H1 (cell line): ENCODE measurements around the gene ZFYVE21. TPM values are rescaled to one million over a fixed set of nuclear protein-coding genes. Genes with fewer than 3 reads are reported as not detected.

ENCODE experiments used
- CTCF ChIA-PET: fragments of 300-600 bp; sonication (Branson Sonifier 250); formaldehyde crosslinking; loops from one replicate; lab custom pipeline; 2021; ENCODE audit not compliant: partially characterized antibody; lab: Charles Lee
- POLR2A ChIA-PET: fragments of 300-600 bp; sonication (Branson Sonifier 250); formaldehyde crosslinking; loops from one replicate; lab custom pipeline; 2021; ENCODE audit warnings: inconsistent platforms; ENCODE audit not compliant: partially characterized antibody; lab: Charles Lee
- DNase-seq, 2 experiments: peaks; one replicate each; pipeline versions ENCODE4 v3.0.0 to v3.0.0-alpha.2; 2010 to 2022; ENCODE audit warnings: low spot score in 2 of 2, low read depth in 1 of 2, mixed read lengths in 1 of 2
- FAIRE-seq: peaks from 2 replicates; lab custom pipeline; 2011; peaks lifted over from hg19 to GRCh38; lab: Jason Lieb, UNC
- H2AFZ ChIP-seq: 2 replicates; pipeline ENCODE4 v1.8.1; 2012; ENCODE audit warnings: low read length, inconsistent platforms
- H2AK5ac ChIP-seq: 2 replicates; pipeline ENCODE4 v1.6.1; 2013; ENCODE audit warnings: low read depth, low read length
- H2BK120ac ChIP-seq: replicated peaks from 2 replicates; pipeline ENCODE3; 2013; ENCODE audit warnings: low read depth, low read length, inconsistent platforms
- H2BK12ac ChIP-seq: 2 replicates; pipeline ENCODE4 v1.6.1; 2013; ENCODE audit warnings: low read depth, low read length
- H2BK15ac ChIP-seq: 2 replicates; pipeline ENCODE4 v1.6.1; 2013; ENCODE audit warnings: low read length
- H2BK20ac ChIP-seq: 2 replicates; pipeline ENCODE4 v1.6.1; 2013; ENCODE audit warnings: low read length
- H2BK5ac ChIP-seq: 2 replicates; pipeline ENCODE4 v1.6.1; 2013; ENCODE audit warnings: low read depth, low read length
- H3K14ac ChIP-seq: 2 replicates; pipeline ENCODE4 v1.6.1; 2013; ENCODE audit warnings: inconsistent platforms; ENCODE audit not compliant: insufficient read length
- H3K18ac ChIP-seq: 2 replicates; pipeline ENCODE4 v1.6.1; 2013; ENCODE audit warnings: low read length; ENCODE audit errors: extremely low read depth
- H3K23ac ChIP-seq: 2 replicates; pipeline ENCODE4 v1.6.1; 2013; ENCODE audit warnings: inconsistent platforms; ENCODE audit not compliant: insufficient read length
- H3K23me2 ChIP-seq: 2 replicates; pipeline ENCODE4 v1.6.1; 2013; ENCODE audit warnings: low read depth, low read length
- H3K27ac ChIP-seq: 2 replicates; pipeline ENCODE4 v1.6.1; 2011; ENCODE audit warnings: low read depth, low read length, inconsistent platforms
- H3K27me3 ChIP-seq, 4 experiments: replicated peaks in 1 of 4; 1 replicate in 1 of 4; 2 replicates in 3 of 4; pipeline versions ENCODE4 v1.6.1 to v1.8.1; 2011 to 2013; ENCODE audit warnings: low read length in 3 of 4, mild to moderate bottlenecking in 3 of 4, inconsistent platforms in 2 of 4, mixed read lengths in 2 of 4, moderate library complexity in 1 of 4; ENCODE audit not compliant: control insufficient read depth in 3 of 4, insufficient read depth in 3 of 4; ENCODE audit errors: extremely low read depth in 1 of 4
- H3K36me3 ChIP-seq, 4 experiments: 2 replicates each; pipeline versions ENCODE4 v1.6.1 to v1.8.1; 2011 to 2013; ENCODE audit warnings: mild to moderate bottlenecking in 4 of 4, low read length in 3 of 4, moderate library complexity in 2 of 4, control low read depth in 1 of 4, inconsistent platforms in 1 of 4; ENCODE audit not compliant: insufficient read depth in 4 of 4, control insufficient read depth in 2 of 4
- H3K4ac ChIP-seq: replicated peaks from 2 replicates; pipeline ENCODE3; 2013; ENCODE audit warnings: low read length, low read depth, mixed read lengths, inconsistent platforms; ENCODE audit not compliant: insufficient read length
- H3K4me1 ChIP-seq, 4 experiments: replicated peaks in 1 of 4; 1 replicate in 1 of 4; 2 replicates in 3 of 4; pipeline versions ENCODE4 v1.6.1 to v1.8.1; 2011 to 2013; ENCODE audit warnings: low read length in 3 of 4, inconsistent platforms in 2 of 4, mixed read lengths in 1 of 4; ENCODE audit not compliant: insufficient read depth in 4 of 4, control insufficient read depth in 3 of 4
- H3K4me2 ChIP-seq, 2 experiments: 2 replicates each; pipeline versions ENCODE4 v1.6.1 to v1.8.1; 2011 to 2013; ENCODE audit warnings: low read depth in 2 of 2, low read length in 2 of 2, control low read depth in 1 of 2, inconsistent platforms in 1 of 2, mild to moderate bottlenecking in 1 of 2; ENCODE audit not compliant: insufficient read depth in 1 of 2
- H3K4me3 ChIP-seq, 4 experiments: fragments of 200-600, 300-600 bp in 1 of 4; sonication (generic), shearing (Covaris generic), sonication (Bioruptor Twin) in 1 of 4; 2 replicates each; pipeline versions ENCODE4 v1.5.1 to v1.8.1; 2011 to 2016; ENCODE audit warnings: low read length in 4 of 4, low read depth in 3 of 4, control low read depth in 2 of 4, inconsistent platforms in 2 of 4, mild to moderate bottlenecking in 2 of 4, mixed read lengths in 1 of 4, moderate library complexity in 1 of 4; ENCODE audit not compliant: insufficient read depth in 2 of 4; ENCODE audit errors: extremely low read depth in 1 of 4
- H3K56ac ChIP-seq: replicated peaks from 2 replicates; pipeline ENCODE3; 2013; ENCODE audit warnings: low read depth, mild to moderate bottlenecking, mixed read lengths, low read length, inconsistent platforms; ENCODE audit not compliant: insufficient read length
- H3K79me1 ChIP-seq: 2 replicates; pipeline ENCODE4 v1.6.1; 2013; ENCODE audit warnings: low read depth, low read length, control low read depth
- H3K79me2 ChIP-seq, 2 experiments: 2 replicates each; pipeline versions ENCODE4 v1.6.1 to v1.8.1; 2012 to 2013; ENCODE audit warnings: low read length in 2 of 2, mild to moderate bottlenecking in 2 of 2, inconsistent platforms in 1 of 2; ENCODE audit not compliant: insufficient read depth in 2 of 2, control insufficient read depth in 1 of 2
- H3K9ac ChIP-seq, 4 experiments: replicated peaks in 1 of 4; 1 replicate in 1 of 4; 2 replicates in 3 of 4; pipeline versions ENCODE4 v1.6.1 to v1.8.1; 2011 to 2013; ENCODE audit warnings: low read depth in 3 of 4, low read length in 3 of 4, control low read depth in 2 of 4, mild to moderate bottlenecking in 2 of 4, moderate library complexity in 2 of 4, inconsistent platforms in 1 of 4; ENCODE audit errors: extremely low read depth in 1 of 4
- H3K9me3 ChIP-seq, 2 experiments: 2 replicates each; pipeline versions ENCODE4 v1.6.1 to v1.8.1; 2012 to 2013; ENCODE audit warnings: mild to moderate bottlenecking in 2 of 2, moderate library complexity in 2 of 2, control low read depth in 1 of 2, inconsistent platforms in 1 of 2, low read depth in 1 of 2, low read length in 1 of 2, mixed read lengths in 1 of 2; ENCODE audit not compliant: insufficient read depth in 2 of 2
- H4K20me1 ChIP-seq, 2 experiments: replicated peaks in 1 of 2; 2 replicates each; pipeline versions ENCODE3 to v1.8.1; 2011 to 2013; ENCODE audit warnings: inconsistent platforms in 2 of 2, low read length in 2 of 2, mild to moderate bottlenecking in 1 of 2; ENCODE audit not compliant: insufficient read depth in 2 of 2, control insufficient read depth in 1 of 2
- H4K5ac ChIP-seq: 2 replicates; pipeline ENCODE4 v1.6.1; 2013; ENCODE audit warnings: low read length, low read depth, mixed read lengths, inconsistent platforms; ENCODE audit not compliant: insufficient read length
- H4K8ac ChIP-seq: 2 replicates; pipeline ENCODE4 v1.8.0; 2013; ENCODE audit warnings: mild to moderate bottlenecking, moderate library complexity, low read length, inconsistent platforms; ENCODE audit not compliant: insufficient read depth; ENCODE audit errors: extremely low read depth
- H4K91ac ChIP-seq: replicated peaks from 2 replicates; pipeline ENCODE3; 2013; ENCODE audit warnings: low read length, mixed read lengths, inconsistent platforms; ENCODE audit not compliant: insufficient read length
- ASH2L ChIP-seq: fragments of 200-600, 300-600 bp; sonication (generic); IDR thresholded peaks from one replicate; pipeline ENCODE4 v1.7.1; 2017; ENCODE audit warnings: low read length
- CHD2 ChIP-seq: IDR thresholded peaks from 2 replicates; pipeline ENCODE4 v1.6.1; 2012; ENCODE audit warnings: low read length, improper control_type of control experiment
- GABPA ChIP-seq: IDR thresholded peaks from 2 replicates; pipeline ENCODE4 v1.6.1; 2011; ENCODE audit warnings: mild to moderate bottlenecking, low read length, moderate library complexity, borderline replicate concordance; ENCODE audit not compliant: insufficient read depth
- JUN ChIP-seq: IDR thresholded peaks from 2 replicates; pipeline ENCODE4 v1.6.1; 2011; ENCODE audit warnings: low read depth, mild to moderate bottlenecking, improper control_type of control experiment, low read length
- JUND ChIP-seq: IDR thresholded peaks from 2 replicates; pipeline ENCODE4 v1.6.1; 2011; ENCODE audit warnings: mild to moderate bottlenecking, improper control_type of control experiment, low read length
- POLR2A ChIP-seq, 2 experiments: IDR thresholded peaks; 1 replicate in 1 of 2; 2 replicates in 1 of 2; pipeline ENCODE4 v1.6.1; 2011; ENCODE audit warnings: low read depth in 2 of 2, low read length in 2 of 2, mild to moderate bottlenecking in 2 of 2; ENCODE audit errors: control extremely low read depth in 1 of 2
- POLR2AphosphoS5 ChIP-seq: IDR thresholded peaks from 2 replicates; pipeline ENCODE4 v1.6.1; 2011; ENCODE audit warnings: low read depth, low read length
- POU5F1 ChIP-seq: IDR thresholded peaks from 2 replicates; pipeline ENCODE4 v1.6.1; 2011; ENCODE audit warnings: low read depth, mild to moderate bottlenecking, low read length, moderate library complexity
- RFX5 ChIP-seq: IDR thresholded peaks from 2 replicates; pipeline ENCODE4 v1.6.1; 2011; ENCODE audit warnings: low read depth, low read length, improper control_type of control experiment, borderline replicate concordance
- SRF ChIP-seq: IDR thresholded peaks from 2 replicates; pipeline ENCODE4 v1.6.1; 2011; ENCODE audit warnings: mild to moderate bottlenecking, low read depth, low read length, moderate library complexity
- USF2 ChIP-seq: IDR thresholded peaks from 2 replicates; pipeline ENCODE4 v1.6.1; 2011; ENCODE audit warnings: low read length, improper control_type of control experiment
- ZNF274 ChIP-seq: IDR thresholded peaks from 2 replicates; pipeline ENCODE4 v1.7.0; 2012; ENCODE audit warnings: low read length, borderline replicate concordance; ENCODE audit errors: extremely low read depth
- WGBS, 2 experiments: shearing (Covaris generic) in 1 of 2; methylation state at CpG; one replicate each; pipeline versions ENCODE4 v1.1.6 to v1.1.7; 2013 to 2015; ENCODE audit warnings: low lambda C conversion rate in 2 of 2, mixed read lengths in 2 of 2, inconsistent platforms in 1 of 2, low coverage in 1 of 2, missing lambda C conversion rate in 1 of 2; ENCODE audit not compliant: insufficient replicate concordance in 2 of 2, insufficient coverage in 1 of 2, insufficient read length in 1 of 2; ENCODE audit errors: extremely low coverage in 1 of 2, missing lambda C conversion rate in 1 of 2; 5-methylcytosine and 5-hydroxymethylcytosine counted together
- polyA plus RNA-seq, 7 experiments: library from polyadenylated mRNA; depleted of rRNA in 3 of 7; stranded (reverse) in 5 of 7; unstranded in 2 of 7; fragments of >200 nt in 5 of 7; fragments of 200-250 nt in 2 of 7; gene quantifications; 1 replicate in 5 of 7; 2 replicates in 1 of 7; 4 replicates in 1 of 7; pipeline versions ENCODE4 v1.2.1 to v1.2.3, GENCODE V29; 2011 to 2013; ENCODE audit warnings: missing spikeins in 2 of 7, mixed read lengths in 2 of 7
- total RNA-seq: library from RNA; stranded (reverse); fragmentation: NEBNext Ultra II Directional; extraction: Animal tissue kit (Norgen Biotek cat#: 25700); gene quantifications from 2 replicates; pipeline ENCODE4 v1.2.1, GENCODE V29; 2021

The ZFYVE21 gene
- total and polyA plus RNA-seq, 2 of the 8 experiments (the other 6 are each of a cell fraction or from before 2014, with no cell fraction given) = 53.4 to 127 TPM

GRCh38 chr14:103705504-103706284 lies 9.9 kb upstream of the ZFYVE21 start:
- no peak overlapping the region for H3K4me2 ChIP-seq
- FAIRE-seq (no peak), DNase-seq (no peak)
- H2BK120ac ChIP-seq = no peak overlapping the region
- H2BK15ac ChIP-seq = no peak overlapping the region
- no peak overlapping the region for H4K91ac ChIP-seq
- 91% methylated on average over 26 of the region's 28 CpGs; no CpG with 5 or more reads in 1 of the 2 experiments for WGBS, 2 experiments
- H3K79me1 ChIP-seq = 0 out of 2 replicates have a peak, but pooled peaks cover 5% of the 10 kb centered on the region
- ChIA-PET CTCF (interaction anchor here (0.8 to 2.1 kb wide), 7 partner anchors 10 to 275 kb away, joined by 3 to 9 read pairs (median 3); no protein-coding TSS in a partner anchor), POLR2A (interaction anchor here (1.5 to 6.6 kb wide), 5 partner anchors 10 to 187 kb away, joined by 3 to 74 read pairs (median 4); partner anchors contain the start of genes XRCC3 and ZFYVE21)
- no peak overlapping the region for H3K18ac ChIP-seq
- H3K56ac ChIP-seq = no peak overlapping the region
- no peak overlapping the region for H3K23ac ChIP-seq
- no peak overlapping the region for H4K5ac ChIP-seq
- no peak overlapping the region for H3K4ac ChIP-seq
- H2BK12ac ChIP-seq = no peak overlapping the region
- no peak overlapping the region for H2AK5ac ChIP-seq
- no peaks in the 10 kb centered on the region for H3K27me3 ChIP-seq
- H3K79me2 ChIP-seq = no peaks in the 10 kb centered on the region
- H3K4me1 ChIP-seq = no peaks in the 10 kb centered on the region; a peak in 2 of 7 replicates
- H2AFZ ChIP-seq = no peak overlapping the region
- no peak overlapping the region for H3K9ac ChIP-seq
- no peaks in the 10 kb centered on the region for H3K23me2 ChIP-seq
- H3K4me3 ChIP-seq = no peak overlapping the region
- peaks cover 14 to 57% (median 32%) of the 10 kb centered on the region in 4 experiments; a peak in 6 of 8 replicates for H3K36me3 ChIP-seq
- no peak overlapping the region for H2BK20ac ChIP-seq
- H2BK5ac ChIP-seq = no peak overlapping the region
- no peak overlapping the region for H4K8ac ChIP-seq
- no peaks in the 10 kb centered on the region for H3K9me3 ChIP-seq
- H4K20me1 ChIP-seq = peaks cover 9 to 40% of the 10 kb centered on the region in 2 experiments
- H3K27ac ChIP-seq = no peak overlapping the region
- no peak overlapping the region for H3K14ac ChIP-seq
- TF ChIP-seq JUND (no peak), POU5F1 (no peak), POLR2AphosphoS5 (no peak; the same call in 1 of the 2 replicates), RFX5 (no peak), ZNF274 (no peak), JUN (no peak), ASH2L (no peak), GABPA (no peak), POLR2A (IDR thresholded peaks at IDR 0.05; ENCODE audit: control extremely low read depth in 1 of 2, low read depth in 2 of 2, low read length in 2 of 2) (no peak), USF2 (no peak), CHD2 (no peak), SRF (no peak)
